ENCODE results near the gene SAA1.
"Not testable (repeated sequence)": the region's sequence is repeated elsewhere in the genome, so short reads cannot be mapped to it uniquely, and the experiment has no call there.

The SAA1 gene

GRCh38 chr11:18265949-18266348, at the start of gene SAA1:
SAA1 (plus strand) TSS chr11:18266264; CDS start chr11:18266888, 624 bp downstream.
- DNase-seq, result no peak

- no peak for DNase-seq
Measured at GRCh38 chr11:18221274-18221876, 44.7 kb upstream of the SAA1 start.

DNA sequence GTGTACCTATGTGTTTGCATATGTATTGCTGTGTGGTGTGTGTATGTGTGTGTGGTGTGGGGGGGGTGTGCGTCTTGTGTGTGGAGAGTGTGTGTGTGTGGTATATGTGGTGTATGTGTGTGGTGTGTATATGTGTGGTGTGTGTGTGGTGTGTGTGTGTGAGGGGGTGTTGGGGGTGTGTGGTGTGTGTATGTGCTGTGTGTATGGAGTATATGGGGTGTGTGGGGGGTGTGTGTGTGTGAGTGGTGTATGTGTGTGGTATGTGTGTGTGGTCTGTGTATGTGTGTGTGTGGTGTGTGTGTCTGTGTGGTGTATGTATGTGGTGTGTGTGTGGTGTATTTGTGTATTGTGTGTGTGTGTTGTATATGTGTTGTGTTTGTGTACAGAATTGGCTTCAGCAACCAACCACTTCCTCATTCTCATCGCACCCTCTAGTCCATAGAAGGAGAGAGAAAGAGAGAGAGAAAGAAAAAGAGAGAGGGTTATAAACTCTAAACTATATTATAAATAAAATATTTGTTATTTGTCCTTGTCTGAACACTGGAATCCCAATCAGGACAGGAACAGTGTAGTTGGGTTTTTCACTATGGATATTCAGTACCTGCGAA, 43.1 kb upstream of the SAA1 start:
- DNase-seq, result no peak

DNA sequence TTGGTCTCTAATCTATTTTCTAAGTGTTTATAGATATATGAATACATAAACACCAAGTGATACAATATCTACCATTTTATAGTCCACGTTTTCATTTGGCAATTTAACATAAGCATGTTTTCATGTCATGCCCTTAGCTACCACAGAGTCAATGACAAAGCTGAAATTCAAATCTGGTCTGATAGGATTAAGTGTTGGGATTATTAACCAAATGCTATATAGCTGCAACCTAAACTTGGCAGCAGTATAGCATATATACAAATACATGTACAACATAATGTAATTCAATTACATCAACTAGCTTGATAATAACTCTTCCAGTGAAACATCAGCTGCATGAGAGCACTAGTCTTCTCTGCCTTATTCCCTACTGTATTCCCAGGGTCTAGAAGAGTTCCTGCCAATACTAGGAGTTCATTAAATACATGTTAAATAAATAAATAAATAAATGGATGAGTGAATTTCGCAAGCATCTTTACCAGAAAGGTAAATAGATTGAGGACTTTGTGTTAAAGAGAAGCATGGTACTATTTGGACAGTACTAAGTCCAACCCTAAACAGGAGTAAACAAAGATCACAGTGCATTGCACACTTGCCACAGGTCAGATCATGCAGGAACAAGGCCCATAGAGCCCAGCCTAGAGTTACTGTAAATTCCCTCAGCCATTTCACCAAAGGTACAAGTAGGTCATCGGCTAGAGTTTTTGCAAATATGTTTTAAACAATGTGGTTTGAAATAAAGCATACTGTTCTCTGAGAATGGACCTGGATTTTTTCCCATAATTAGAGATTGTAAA, 42.3 kb upstream of the SAA1 start:
- DNase-seq, result no peak

DNA sequence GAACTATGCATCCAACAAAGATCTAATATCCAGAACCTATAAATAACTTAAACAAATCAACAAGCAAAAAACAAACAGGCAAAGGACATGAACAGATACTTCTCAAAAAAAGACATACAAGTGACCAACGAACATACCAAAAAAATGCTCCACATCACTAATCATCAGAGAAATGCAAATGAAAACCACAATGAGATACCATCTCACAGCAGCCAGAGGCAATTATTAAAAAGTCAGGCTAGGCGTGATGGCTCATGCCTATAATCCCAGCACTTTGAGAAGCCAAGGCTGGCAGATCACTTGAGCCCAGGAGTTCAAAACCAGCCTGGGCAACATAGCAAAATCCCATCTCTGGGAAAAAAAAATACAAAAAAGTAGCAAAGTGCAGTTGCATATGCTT, 40.2 kb upstream of the SAA1 start:
- DNase-seq, result no peak

- no peak for DNase-seq
Measured at GRCh38 chr11:18229501-18229900, 36.6 kb upstream of the SAA1 start.

DNA sequence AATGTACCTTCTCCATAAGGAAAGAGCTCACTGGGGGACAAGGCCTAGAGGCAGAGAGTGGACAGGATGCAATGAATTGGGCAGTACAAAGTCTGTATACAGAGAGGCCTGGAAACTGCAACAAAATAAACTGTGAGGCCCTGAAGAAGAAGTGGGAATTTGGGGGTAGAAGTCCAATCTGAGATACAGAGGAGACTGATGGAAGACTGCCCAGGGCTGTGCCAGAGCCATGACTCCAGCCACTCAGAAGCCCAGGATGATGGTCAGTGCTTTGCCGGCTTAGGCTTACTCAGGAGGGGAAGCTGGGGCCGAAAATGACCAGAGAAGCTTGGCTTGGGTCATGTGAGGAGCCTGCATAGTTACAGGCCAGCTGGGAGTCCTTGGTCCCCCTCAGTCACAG, 35.2 kb upstream of the SAA1 start:
- DNase-seq, result no peak

DNA sequence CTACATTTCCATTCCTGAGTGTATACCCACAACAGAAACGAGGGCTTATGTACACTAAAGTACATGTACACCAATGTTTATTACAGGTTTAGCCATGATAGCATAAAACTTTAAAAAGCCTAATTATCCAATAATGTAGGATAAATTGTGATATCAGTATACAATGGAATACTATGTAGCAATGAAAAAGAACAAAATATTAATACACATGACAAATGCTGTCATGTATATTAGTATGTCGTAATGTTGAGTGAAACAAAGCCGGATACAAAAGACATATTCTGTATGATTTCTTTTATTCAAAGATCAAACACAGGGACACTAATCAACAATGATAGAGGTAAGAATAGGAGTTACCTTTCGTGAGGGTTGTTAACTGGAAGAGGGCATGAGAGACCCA, 32.2 kb upstream of the SAA1 start:
- DNase-seq, result no peak

DNA sequence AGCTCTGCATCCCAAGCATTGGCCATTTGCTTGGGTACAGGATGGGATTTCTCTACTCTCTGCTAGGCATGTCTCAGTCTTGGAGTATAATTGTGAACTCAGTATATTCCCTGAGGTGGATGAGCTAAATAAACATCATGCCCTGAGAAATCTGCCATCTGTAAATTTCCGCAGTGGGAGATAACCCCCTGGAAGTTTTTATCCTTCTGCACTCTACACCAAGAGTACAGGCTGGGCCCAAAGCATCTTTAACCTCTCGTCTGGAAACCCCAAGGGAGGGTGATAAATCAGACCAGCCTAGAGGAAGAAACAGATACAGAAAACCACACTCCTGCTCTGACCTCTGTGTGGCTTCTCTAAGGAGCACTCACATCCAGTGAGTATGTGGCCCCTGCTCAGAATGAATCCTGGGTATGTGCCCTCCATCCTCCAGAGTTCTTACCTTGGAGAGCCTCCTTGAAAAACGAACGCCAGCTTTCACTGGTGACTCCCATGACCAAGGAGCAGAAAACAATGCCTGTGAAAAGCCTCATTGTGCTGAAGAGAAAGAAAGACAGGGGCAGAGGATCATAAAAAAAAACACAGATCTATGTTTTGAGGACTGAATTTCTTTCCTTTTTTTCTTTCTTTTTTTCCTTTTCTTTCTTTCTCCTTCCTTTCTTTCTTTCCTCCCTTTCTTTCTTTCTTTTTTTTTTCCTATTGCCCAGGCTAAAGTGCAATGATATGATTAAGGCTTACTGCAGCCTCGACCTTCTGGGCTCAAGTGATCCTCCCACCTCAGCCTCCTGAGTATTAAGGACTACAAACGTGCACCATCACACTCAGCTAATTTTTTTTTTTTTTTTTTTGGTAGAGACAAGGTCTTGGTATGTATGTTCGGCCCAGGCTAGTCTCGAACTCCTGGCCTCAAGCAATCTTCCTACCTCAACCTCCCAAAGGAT, 30.4 kb upstream of the SAA1 start:
- DNase-seq, result no peak

- no peak for DNase-seq
Measured at GRCh38 chr11:18236664-18237356, 29.3 kb upstream of the SAA1 start, which contains the start of gene SAA4. SAA4 (minus strand) TSS chr11:18236802; CDS start chr11:18235926, 876 bp downstream.

- no peak for DNase-seq
Measured at GRCh38 chr11:18239655-18240054, 26.4 kb upstream of the SAA1 start.

- DNase-seq, result peak; percentile 79
Measured at GRCh38 chr11:18243783-18244362, 22.2 kb upstream of the SAA1 start.

- no peak for DNase-seq
Measured at GRCh38 chr11:18245396-18245795, 20.7 kb upstream of the SAA1 start.

GRCh38 chr11:18246379-18247190, 19.5 kb upstream of the SAA1 start:
- peak; percentile 25 for DNase-seq

DNA sequence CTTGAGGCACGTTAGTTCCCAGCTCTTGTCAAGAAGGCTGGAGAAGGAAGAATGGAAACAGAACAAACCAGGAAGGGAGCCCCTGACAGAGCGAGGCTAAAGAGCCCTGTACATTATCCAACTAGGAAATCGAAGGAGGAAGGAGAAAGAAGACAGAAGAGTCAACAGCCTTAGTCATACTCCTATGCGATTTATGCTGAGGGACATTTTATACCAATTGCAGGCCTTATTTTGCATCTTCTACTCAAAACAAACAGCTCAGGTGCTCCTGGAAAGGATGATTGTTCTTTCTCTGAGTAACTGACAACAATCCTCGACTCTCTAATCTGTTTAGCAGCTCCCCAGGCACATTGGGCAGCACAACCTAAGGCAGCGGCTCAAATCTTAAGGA, 18.9 kb upstream of the SAA1 start:
- not testable (repeated sequence) for DNase-seq

GRCh38 chr11:18248561-18248960, 17.5 kb upstream of the SAA1 start, which contains the start of gene SAA2:
SAA2 (minus strand) TSS chr11:18248668; CDS start chr11:18248011, 657 bp downstream.
- DNase-seq, result peak; percentile 39

GRCh38 chr11:18253233-18253632, 12.8 kb upstream of the SAA1 start:
- DNase-seq, result no peak

- DNase-seq, result no peak
Measured at GRCh38 chr11:18253778-18254338, 12.2 kb upstream of the SAA1 start.

DNA sequence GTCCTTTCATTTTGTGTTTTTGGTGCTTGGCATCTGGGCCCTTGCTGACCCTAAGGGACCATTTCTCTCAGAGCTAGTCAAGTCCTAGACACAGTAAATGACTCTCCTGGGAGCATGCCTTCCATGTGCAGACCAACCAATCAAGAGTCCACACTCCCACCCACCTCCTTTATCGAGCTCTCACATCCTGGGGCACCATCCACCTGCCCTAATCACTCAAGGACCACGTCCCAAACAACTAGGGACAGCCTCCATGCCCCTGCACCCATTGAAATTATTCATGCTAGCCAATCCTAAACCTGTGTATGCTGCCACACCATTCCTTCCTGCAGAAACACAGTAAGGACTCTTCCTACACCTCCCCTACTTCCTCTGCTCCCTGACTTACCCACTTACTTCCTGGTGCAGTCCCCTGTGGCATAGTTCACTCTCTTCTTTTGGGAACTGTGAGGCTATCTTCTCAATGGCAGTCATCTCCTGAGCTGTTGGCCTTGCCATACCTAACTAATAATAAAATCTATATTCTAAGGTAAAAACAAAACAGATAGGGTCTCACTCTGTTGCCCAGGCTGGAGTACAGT, 11.2 kb upstream of the SAA1 start:
- DNase-seq, result no peak

- DNase-seq, result no peak
Measured at GRCh38 chr11:18259259-18259658, 6.8 kb upstream of the SAA1 start.
